ENCODE measurements around the gene TNN.

TNN gene

GRCh38 chr1:175137369-175137768 lies 69.7 kb downstream of the TNN start:
- no peak overlapping the region for H3K4me3 Mint-ChIP-seq
- H3K9me3 Mint-ChIP-seq, result no peaks in the 10 kb centered on the region

DNA sequence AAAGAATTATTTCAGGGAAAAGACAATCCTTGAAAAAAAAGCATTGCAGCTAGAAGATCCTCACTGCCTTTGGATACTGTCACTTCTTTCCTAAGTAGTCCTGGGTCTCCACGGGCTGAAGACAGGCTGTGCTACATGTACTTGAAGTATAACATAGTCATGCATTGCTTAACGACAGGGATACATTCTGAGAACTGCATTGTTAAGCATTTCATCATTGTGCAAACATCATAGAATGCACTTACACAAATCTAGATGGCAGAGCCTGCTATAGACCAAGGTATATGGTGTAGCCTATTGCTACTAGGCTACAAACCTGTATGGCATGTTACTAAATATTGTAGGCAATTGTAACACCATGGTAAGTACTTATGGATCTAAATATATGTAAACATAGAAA lies 70.9 kb downstream of the TNN start:
- no peaks in the 10 kb centered on the region for H3K4me1 Mint-ChIP-seq (ENCODE audit: low read depth)
- no peaks in the 10 kb centered on the region for H3K36me3 Mint-ChIP-seq (ENCODE audit: low read depth)
- peaks cover 13% of the 10 kb centered on the region for H3K27me3 Mint-ChIP-seq
- no peak overlapping the region for H3K4me3 Mint-ChIP-seq
- H3K27ac Mint-ChIP-seq, result no peak overlapping the region
- no peaks in the 10 kb centered on the region for H3K9me3 Mint-ChIP-seq

More at GRCh38 chr1:175137369-175137768, 69.7 kb downstream of the TNN start:
- Mint-ChIP-seq H3K4me1 (ENCODE audit: low read depth) (no peaks in the 10 kb centered on the region), H3K27ac (no peak overlapping the region), H3K36me3 (ENCODE audit: low read depth) (no peaks in the 10 kb centered on the region), H3K27me3 (peaks cover 13% of the 10 kb centered on the region)

DNA sequence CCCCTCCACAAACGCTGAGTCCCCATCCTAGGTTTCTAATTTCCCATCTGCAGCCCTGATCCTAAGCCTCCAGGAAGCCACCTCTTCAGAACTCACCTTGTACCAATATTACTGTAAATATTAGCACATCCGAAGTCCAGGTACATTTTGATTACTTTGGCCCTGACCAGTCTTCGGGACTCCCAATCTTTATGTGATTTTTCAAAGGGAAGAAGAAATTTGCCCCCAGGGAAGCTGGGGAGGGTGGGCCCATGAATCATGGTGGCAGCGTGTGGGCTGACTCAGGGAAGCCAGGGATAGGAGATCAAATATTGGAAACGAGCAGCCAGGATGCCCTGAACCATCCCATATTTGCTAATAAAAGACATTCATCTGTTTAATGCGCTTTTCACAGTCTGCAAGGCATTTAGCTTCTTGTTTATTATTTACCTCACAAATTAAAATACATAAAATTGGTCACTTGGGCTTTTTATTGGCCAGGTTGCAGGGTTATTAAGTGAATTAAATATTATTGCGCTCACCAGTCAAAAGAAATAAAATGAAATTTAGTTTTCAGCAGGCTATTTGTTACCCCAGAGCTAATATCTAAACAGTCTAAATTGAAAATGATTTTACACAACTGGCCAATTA lies 78.4 kb downstream of the TNN start:
- H3K27me3 Mint-ChIP-seq, result peaks cover 16% of the 10 kb centered on the region
- no peak overlapping the region for H3K27ac Mint-ChIP-seq
- H3K36me3 Mint-ChIP-seq (ENCODE audit: low read depth), result no peaks in the 10 kb centered on the region
- no peaks in the 10 kb centered on the region for H3K9me3 Mint-ChIP-seq
- H3K4me3 Mint-ChIP-seq, result no peak overlapping the region
- no peaks in the 10 kb centered on the region for H3K4me1 Mint-ChIP-seq (ENCODE audit: low read depth)

DNA sequence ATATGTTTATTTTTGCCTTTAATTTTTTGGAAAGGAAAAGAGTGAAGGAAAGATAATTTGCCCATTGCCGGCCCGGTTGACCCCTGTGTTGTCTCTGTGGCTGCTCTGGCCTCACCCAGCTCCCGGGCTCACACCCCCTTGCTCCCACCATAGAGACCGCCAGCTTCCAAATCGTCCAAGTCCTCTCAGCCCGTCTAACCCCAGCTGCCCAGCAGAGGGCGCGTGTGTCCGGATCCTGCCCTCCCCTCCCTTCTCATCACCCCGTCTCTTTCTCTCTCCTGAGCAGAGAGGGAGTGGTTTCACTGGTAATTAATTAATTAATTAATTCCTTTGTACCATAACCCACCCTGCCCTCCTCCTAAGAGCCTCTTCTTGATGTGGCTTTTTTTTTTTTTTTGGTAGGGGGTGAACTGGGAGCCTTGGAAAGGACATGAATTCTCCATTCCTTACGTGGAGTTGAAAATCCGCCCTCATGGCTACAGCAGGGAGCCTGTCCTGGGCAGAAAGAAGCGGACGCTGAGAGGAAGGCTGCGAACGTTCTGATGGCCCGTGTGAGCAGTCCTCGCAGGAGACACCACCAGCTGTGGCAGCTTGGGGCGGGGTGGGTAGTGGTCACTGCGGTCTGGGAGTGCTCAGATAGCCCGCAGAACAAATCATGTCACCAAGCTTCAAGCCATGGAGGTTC lies 79.0 kb downstream of the TNN start:
- Mint-ChIP-seq H3K9me3 (no peaks in the 10 kb centered on the region), H3K36me3 (ENCODE audit: low read depth) (no peaks in the 10 kb centered on the region), H3K27me3 (peaks cover 22% of the 10 kb centered on the region), H3K4me1 (ENCODE audit: low read depth) (no peaks in the 10 kb centered on the region), H3K27ac (no peak overlapping the region), H3K4me3 (no peak overlapping the region)

DNA sequence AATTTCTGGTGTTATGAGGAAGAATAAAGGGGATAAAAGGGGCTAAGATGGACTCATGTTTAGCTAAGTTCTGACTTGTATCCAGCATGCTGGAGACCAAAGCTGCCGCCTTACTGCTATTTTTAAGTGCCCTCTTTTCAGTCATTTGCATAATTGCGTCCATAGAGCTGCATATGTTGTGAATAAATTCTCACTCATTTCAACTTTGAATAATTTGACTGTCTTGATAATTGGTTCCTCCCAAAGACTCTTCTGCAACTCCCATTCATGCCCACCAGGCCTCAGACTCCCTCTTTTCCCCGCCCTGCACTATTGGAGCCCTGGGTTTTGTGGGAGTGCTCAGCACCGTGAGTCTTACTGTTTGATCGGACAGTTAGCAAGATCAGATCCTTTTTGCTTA lies 79.9 kb downstream of the TNN start:
- no peaks in the 10 kb centered on the region for H3K9me3 Mint-ChIP-seq
- H3K4me3 Mint-ChIP-seq, result no peak overlapping the region
- H3K27me3 Mint-ChIP-seq, result peaks cover 29% of the 10 kb centered on the region
- no peaks in the 10 kb centered on the region for H3K36me3 Mint-ChIP-seq (ENCODE audit: low read depth)
- H3K27ac Mint-ChIP-seq, result no peak overlapping the region
- H3K4me1 Mint-ChIP-seq (ENCODE audit: low read depth), result no peaks in the 10 kb centered on the region

DNA sequence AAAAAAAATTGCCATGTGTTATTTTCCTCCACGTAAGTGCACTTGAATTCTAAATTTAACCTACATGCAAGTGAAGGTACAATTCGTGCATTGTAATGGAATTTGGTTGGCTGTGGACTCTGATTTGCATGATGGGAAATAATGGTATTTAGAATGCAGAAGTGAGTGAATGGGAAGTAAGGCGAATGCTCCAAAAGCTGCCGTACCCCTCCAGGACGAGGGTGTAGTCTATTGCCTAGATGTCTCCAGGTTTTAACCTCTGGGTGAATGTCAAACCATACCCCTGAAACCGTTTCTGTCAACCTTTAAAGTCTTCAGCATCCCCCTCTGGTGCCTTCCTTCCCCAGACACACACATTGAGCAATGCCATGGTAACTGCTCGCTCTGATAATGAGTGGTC lies 80.4 kb downstream of the TNN start:
- no peaks in the 10 kb centered on the region for H3K4me1 Mint-ChIP-seq (ENCODE audit: low read depth)
- H3K27ac Mint-ChIP-seq, result no peak overlapping the region
- H3K36me3 Mint-ChIP-seq (ENCODE audit: low read depth), result no peaks in the 10 kb centered on the region
- H3K9me3 Mint-ChIP-seq, result no peaks in the 10 kb centered on the region
- no peak overlapping the region for H3K4me3 Mint-ChIP-seq
- peaks cover 32% of the 10 kb centered on the region for H3K27me3 Mint-ChIP-seq

DNA sequence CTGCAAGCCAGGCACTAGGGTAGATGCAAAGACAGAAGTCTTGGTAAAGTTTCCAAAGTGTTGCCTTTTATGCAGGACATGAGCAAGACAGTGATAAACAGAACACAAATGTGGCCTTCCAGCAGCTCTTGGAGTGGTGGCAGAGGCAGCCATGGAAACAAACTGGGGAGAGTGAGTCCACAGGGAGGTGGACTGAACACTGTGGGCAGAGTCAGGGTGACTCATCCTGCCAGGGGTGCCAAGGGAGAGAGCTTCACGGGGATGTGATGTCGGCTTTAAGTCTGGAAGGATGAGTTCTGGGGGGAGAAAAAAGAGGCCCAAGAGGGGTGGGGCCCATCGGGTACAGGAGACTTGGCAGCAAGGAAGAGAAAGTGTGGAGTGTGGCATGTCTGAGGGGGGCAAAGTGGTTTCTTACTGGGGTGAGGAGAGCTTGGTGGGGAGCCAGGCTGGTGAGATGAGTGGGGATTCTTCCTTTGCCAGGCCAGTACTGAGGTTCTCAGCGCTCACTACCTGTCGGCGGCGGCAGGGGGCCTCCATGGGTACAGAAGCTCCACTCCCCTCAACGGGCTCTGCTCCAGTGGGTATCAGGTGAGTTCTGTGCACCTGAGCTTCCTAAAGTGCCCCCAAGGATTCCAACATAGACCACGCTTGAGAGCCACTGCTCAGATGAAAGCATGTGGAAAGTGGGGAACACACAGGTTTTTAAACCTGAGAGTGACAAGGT lies 83.1 kb downstream of the TNN start:
- Mint-ChIP-seq H3K27ac (no peak overlapping the region), H3K27me3 (peaks cover 38% of the 10 kb centered on the region), H3K4me1 (ENCODE audit: low read depth) (peaks cover 12% of the 10 kb centered on the region), H3K4me3 (no peak overlapping the region), H3K9me3 (no peaks in the 10 kb centered on the region), H3K36me3 (ENCODE audit: low read depth) (no peaks in the 10 kb centered on the region)

DNA sequence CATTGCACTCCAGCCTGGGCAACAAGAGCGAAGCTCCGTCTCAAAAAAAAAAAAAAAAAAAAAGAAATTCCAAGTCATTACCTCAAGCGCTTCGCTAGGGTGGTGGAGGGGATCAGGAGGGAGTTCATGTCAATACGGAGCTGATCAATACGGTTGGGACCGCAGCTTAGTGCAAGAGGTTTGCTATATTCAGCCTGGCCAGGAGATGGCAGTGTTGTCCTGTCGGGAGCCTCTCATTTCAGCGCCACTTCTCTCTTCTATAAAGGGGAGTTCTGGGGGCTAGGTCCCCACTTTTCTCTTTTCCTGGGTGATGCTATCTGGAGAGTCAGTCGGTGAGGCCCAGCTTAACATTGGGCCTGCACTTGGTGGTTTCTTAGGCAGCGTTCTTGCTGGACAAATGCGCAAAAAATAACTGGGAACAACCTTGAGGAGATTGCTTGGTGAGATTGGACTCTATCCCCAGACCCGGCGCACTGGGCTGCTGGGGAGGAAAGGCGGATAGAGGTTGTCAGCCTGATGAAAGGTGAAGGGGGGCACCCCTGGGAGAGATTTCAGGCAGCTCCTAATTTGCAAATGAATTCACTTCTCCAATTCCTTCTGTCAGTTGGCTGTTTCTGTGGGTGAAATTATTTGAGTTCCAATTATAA lies 84.5 kb downstream of the TNN start:
- H3K4me1 Mint-ChIP-seq (ENCODE audit: low read depth), result peaks cover 14% of the 10 kb centered on the region
- H3K4me3 Mint-ChIP-seq, result no peak overlapping the region
- H3K27ac Mint-ChIP-seq, result no peak overlapping the region
- H3K27me3 Mint-ChIP-seq, result peaks cover 36% of the 10 kb centered on the region
- H3K36me3 Mint-ChIP-seq (ENCODE audit: low read depth), result no peaks in the 10 kb centered on the region
- no peaks in the 10 kb centered on the region for H3K9me3 Mint-ChIP-seq

- Mint-ChIP-seq H3K27me3 (peaks cover 30% of the 10 kb centered on the region), H3K27ac (no peak overlapping the region), H3K9me3 (no peaks in the 10 kb centered on the region), H3K4me1 (ENCODE audit: low read depth) (peaks cover 24% of the 10 kb centered on the region), H3K36me3 (ENCODE audit: low read depth) (peaks cover 5% of the 10 kb centered on the region), H3K4me3 (no peak overlapping the region)
Measured at GRCh38 chr1:175154629-175155472, 87.2 kb downstream of the TNN start.

DNA sequence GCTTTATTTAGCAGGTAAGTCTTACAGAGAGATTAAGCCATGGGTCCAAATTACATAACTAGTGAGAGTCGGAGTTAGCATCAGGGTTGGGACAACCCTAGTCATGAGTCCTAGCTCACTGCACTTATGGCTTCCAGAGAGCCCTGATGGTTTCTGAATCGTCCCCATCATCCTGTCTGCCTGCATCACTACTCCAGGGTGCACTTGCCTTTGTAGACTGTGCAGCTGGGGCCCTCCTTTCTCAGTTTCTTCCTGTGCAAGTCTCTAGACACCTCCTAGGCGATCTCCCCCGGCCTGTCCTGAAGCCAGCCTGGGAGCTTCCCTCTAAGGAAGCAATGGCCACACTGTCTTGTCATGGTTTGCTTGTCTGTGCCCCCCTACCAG lies 87.8 kb downstream of the TNN start:
- Mint-ChIP-seq H3K4me3 (no peak overlapping the region), H3K27ac (no peak overlapping the region), H3K9me3 (no peaks in the 10 kb centered on the region), H3K4me1 (ENCODE audit: low read depth) (peaks cover 24% of the 10 kb centered on the region), H3K36me3 (ENCODE audit: low read depth) (peaks cover 11% of the 10 kb centered on the region), H3K27me3 (peaks cover 29% of the 10 kb centered on the region)

GRCh38 chr1:175155936-175156335 lies 88.3 kb downstream of the TNN start:
- Mint-ChIP-seq H3K27me3 (peaks cover 25% of the 10 kb centered on the region), H3K9me3 (no peaks in the 10 kb centered on the region), H3K4me1 (ENCODE audit: low read depth) (peaks cover 24% of the 10 kb centered on the region), H3K27ac (no peak overlapping the region), H3K4me3 (no peak overlapping the region), H3K36me3 (ENCODE audit: low read depth) (peaks cover 16% of the 10 kb centered on the region)

DNA sequence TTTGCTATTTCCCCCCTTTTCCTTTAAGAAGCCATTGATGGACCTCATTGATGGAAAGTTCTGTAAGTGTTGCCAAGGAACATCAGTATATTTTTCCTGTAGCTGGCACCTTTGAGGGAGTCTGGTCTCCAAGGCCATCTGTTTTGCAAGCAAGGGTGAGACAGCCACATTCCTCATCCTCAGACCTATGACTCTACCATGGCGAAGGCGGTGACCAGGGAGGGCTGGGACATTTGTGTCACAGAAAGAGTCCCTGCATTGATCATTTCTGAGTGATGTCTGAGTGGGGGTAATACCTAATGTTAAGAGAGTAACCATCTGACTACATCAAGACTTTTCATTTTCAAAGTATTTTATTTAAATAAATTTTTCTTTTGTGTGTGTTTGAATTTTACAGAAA lies 89.6 kb downstream of the TNN start:
- H3K27me3 Mint-ChIP-seq, result peaks cover 13% of the 10 kb centered on the region
- peaks cover 24% of the 10 kb centered on the region for H3K36me3 Mint-ChIP-seq (ENCODE audit: low read depth)
- H3K27ac Mint-ChIP-seq, result no peak overlapping the region
- peaks cover 24% of the 10 kb centered on the region for H3K4me1 Mint-ChIP-seq (ENCODE audit: low read depth)
- no peak overlapping the region for H3K4me3 Mint-ChIP-seq
- no peaks in the 10 kb centered on the region for H3K9me3 Mint-ChIP-seq

DNA sequence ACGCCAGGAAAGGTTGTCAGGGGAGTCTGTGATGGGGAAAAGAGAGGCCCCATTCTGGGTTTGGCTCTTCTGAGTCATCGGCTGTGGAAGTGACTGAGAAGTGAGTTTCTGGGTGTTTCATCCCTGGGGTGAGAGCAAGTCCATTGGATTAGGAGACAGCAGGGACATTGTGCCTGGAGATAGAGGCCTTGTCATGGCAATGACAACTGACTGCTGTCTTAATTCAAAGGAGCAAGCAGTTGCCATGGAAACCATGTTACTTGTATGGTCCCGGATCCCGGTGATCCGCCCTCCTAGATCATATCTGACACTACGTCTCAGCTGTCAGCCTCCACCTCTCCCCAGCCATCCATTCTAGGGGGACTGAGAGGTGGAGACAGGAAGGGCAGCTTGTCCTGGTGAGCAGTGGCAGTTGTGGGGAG lies 90.5 kb downstream of the TNN start:
- peaks cover 28% of the 10 kb centered on the region for H3K36me3 Mint-ChIP-seq (ENCODE audit: low read depth)
- H3K9me3 Mint-ChIP-seq, result no peaks in the 10 kb centered on the region
- no peak overlapping the region for H3K4me3 Mint-ChIP-seq
- H3K4me1 Mint-ChIP-seq (ENCODE audit: low read depth), result peaks cover 24% of the 10 kb centered on the region
- H3K27me3 Mint-ChIP-seq, result peaks cover 7% of the 10 kb centered on the region
- H3K27ac Mint-ChIP-seq, result no peak overlapping the region

- Mint-ChIP-seq H3K36me3 (ENCODE audit: low read depth) (peaks cover 64% of the 10 kb centered on the region), H3K9me3 (no peaks in the 10 kb centered on the region), H3K27ac (no peak overlapping the region), H3K27me3 (no peaks in the 10 kb centered on the region), H3K4me1 (ENCODE audit: low read depth) (peaks cover 6% of the 10 kb centered on the region), H3K4me3 (no peak overlapping the region)
Measured at GRCh38 chr1:175162955-175163354, 95.3 kb downstream of the TNN start.
